ENCODE data around the gene HOXA9. TPM values are rescaled to one million over a fixed set of nuclear protein-coding genes. Genes with fewer than 3 reads are reported as not detected.

Gene HOXA9
- total RNA-seq, 1 donor from 2014 or later = not detected

GRCh38 chr7:27211084-27211446 is 45.7 kb upstream of the HOXA9 start:
- TF ChIP-seq EZH2phosphoT487 (IDR thresholded peaks at IDR 0.05) = no peak
- peak; percentile 53 for TF ChIP-seq EZH2 (IDR thresholded peaks at IDR 0.05)
- TF ChIP-seq, protein P1, sequence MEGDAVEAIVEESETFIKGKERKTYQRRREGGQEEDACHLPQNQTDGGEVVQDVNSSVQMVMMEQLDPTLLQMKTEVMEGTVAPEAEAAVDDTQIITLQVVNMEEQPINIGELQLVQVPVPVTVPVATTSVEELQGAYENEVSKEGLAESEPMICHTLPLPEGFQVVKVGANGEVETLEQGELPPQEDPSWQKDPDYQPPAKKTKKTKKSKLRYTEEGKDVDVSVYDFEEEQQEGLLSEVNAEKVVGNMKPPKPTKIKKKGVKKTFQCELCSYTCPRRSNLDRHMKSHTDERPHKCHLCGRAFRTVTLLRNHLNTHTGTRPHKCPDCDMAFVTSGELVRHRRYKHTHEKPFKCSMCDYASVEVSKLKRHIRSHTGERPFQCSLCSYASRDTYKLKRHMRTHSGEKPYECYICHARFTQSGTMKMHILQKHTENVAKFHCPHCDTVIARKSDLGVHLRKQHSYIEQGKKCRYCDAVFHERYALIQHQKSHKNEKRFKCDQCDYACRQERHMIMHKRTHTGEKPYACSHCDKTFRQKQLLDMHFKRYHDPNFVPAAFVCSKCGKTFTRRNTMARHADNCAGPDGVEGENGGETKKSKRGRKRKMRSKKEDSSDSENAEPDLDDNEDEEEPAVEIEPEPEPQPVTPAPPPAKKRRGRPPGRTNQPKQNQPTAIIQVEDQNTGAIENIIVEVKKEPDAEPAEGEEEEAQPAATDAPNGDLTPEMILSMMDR (IDR thresholded peaks at IDR 0.05) = no peak
- Mint-ChIP-seq H3K27ac (no peak overlapping the region), H3K36me3 (no peaks in the 10 kb centered on the region), H3K4me1 (peaks cover 4% of the 10 kb centered on the region), H3K9me3 (peaks cover 5% of the 10 kb centered on the region), H3K27me3 (ENCODE audit: insufficient read depth, low read depth) (peaks cover 96% of the 10 kb centered on the region), H3K4me3 (no peak overlapping the region)
- Histone ChIP-seq H3K9ac (no peak overlapping the region), H3K4me2 (no peak overlapping the region), H3K9me3 (ENCODE audit: low read depth) (no peaks in the 10 kb centered on the region), H4K20me1 (ENCODE audit: low read depth) (peaks cover 85% of the 10 kb centered on the region), H3F3A (ENCODE audit: low read depth) (peaks cover 9% of the 10 kb centered on the region), H3K27me3 (peaks cover 100% of the 10 kb centered on the region), H3K79me2 (ENCODE audit: low read depth) (no peaks in the 10 kb centered on the region), H3K4me1 (peaks cover 21% of the 10 kb centered on the region), H3K4me3 (no peak overlapping the region), H3K36me3 (no peaks in the 10 kb centered on the region), H2AFZ (replicated peaks) (no peak overlapping the region), H3K27ac (no peak overlapping the region)
- no peak for DNase-seq (ENCODE audit: low spot score)

DNA sequence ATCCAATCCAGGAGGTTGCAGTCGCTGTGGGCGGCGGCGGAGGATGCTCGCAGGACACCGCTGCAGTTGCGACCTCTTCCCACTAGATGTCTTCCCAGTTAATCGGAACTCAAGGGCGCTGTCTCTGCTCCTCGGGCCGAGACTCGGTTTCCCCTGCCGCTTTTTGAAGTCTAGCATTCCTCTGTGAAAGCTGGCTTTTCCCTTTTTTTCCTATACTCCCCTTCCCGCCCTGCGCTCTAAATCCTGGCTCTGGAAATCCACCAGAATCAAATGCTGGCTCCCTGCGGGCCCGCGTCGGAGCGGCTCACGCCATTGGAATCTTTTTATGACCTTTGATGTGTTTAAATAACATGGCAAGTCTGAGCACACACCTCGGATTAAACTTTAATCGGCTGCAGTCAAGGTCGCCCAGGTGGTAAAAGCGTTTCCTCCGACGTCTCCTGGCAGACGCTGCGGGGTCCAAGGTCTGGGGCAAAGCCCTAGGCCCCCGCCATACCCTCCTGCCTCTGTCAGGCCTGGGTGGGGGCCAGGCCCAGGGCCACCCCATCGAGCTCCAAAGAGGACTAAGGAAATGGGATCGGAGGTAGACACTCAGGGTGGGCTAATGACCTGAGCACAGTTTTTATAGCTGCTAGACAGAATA is 45.2 kb upstream of the HOXA9 start:
- no peak overlapping the region for H2AFZ ChIP-seq (replicated peaks)
- H3K9ac ChIP-seq = no peak overlapping the region
- H3F3A ChIP-seq (ENCODE audit: low read depth) = peaks cover 9% of the 10 kb centered on the region
- H3K27ac Mint-ChIP-seq = no peak overlapping the region
- no peaks in the 10 kb centered on the region for H3K9me3 ChIP-seq (ENCODE audit: low read depth)
- H3K36me3 Mint-ChIP-seq = no peaks in the 10 kb centered on the region
- no peak overlapping the region for H3K4me2 ChIP-seq
- H3K4me3 ChIP-seq = no peak overlapping the region
- no peaks in the 10 kb centered on the region for H3K36me3 ChIP-seq
- no peak overlapping the region for H3K27ac ChIP-seq
- peaks cover 20% of the 10 kb centered on the region for H3K4me1 ChIP-seq
- peaks cover 4% of the 10 kb centered on the region for H3K4me1 Mint-ChIP-seq
- H3K9me3 Mint-ChIP-seq = peaks cover 8% of the 10 kb centered on the region
- peak overlapping the region; percentile 69 for H3K4me3 Mint-ChIP-seq
- peaks cover 100% of the 10 kb centered on the region for H3K27me3 ChIP-seq
- peak; percentile 83 for DNase-seq (ENCODE audit: low spot score)
- H4K20me1 ChIP-seq (ENCODE audit: low read depth) = peaks cover 90% of the 10 kb centered on the region
- TF ChIP-seq EZH2phosphoT487 (IDR thresholded peaks at IDR 0.05) (peak; percentile 72), EZH2 (IDR thresholded peaks at IDR 0.05) (peak; percentile 81)
- TF ChIP-seq, protein P1 (IDR thresholded peaks at IDR 0.05) = peak; percentile 74
- peaks cover 96% of the 10 kb centered on the region for H3K27me3 Mint-ChIP-seq (ENCODE audit: insufficient read depth, low read depth)
- H3K79me2 ChIP-seq (ENCODE audit: low read depth) = no peaks in the 10 kb centered on the region

DNA sequence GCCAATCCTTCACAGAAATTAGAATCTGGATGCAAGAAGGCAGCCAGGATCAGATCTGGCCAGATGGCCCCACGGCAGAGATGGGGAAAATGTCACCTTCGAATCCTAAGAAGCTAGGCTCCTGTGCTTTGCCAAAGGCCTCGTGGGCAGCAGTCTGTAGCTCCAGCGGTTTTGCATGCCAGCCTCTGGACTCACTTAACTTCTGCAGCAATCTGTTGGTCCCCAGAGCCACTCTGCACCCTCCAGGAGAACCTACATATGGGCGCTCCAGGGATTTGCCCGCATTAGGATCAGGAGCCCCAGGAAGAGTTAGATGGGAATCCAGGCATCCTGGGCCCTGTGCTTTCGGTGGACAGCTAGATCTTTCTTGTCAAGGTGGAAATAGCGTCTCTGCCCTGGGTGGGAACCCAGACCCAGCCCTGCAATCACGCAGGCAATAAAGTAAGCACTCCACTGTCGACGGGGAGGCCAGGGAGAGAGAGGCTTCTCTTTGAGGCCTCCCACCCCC is 44.6 kb upstream of the HOXA9 start:
- Histone ChIP-seq H3K4me3 (no peak overlapping the region), H4K20me1 (ENCODE audit: low read depth) (peaks cover 96% of the 10 kb centered on the region), H2AFZ (replicated peaks) (no peak overlapping the region), H3K27ac (no peak overlapping the region), H3K9ac (no peak overlapping the region), H3K4me2 (no peak overlapping the region), H3F3A (ENCODE audit: low read depth) (peaks cover 9% of the 10 kb centered on the region), H3K27me3 (peaks cover 100% of the 10 kb centered on the region), H3K4me1 (peaks cover 20% of the 10 kb centered on the region), H3K9me3 (ENCODE audit: low read depth) (no peaks in the 10 kb centered on the region), H3K79me2 (ENCODE audit: low read depth) (no peaks in the 10 kb centered on the region), H3K36me3 (no peaks in the 10 kb centered on the region)
- H3K36me3 Mint-ChIP-seq = no peaks in the 10 kb centered on the region
- peaks cover 8% of the 10 kb centered on the region for H3K9me3 Mint-ChIP-seq
- H3K4me3 Mint-ChIP-seq = peak overlapping the region; percentile 69
- no peak overlapping the region for H3K27ac Mint-ChIP-seq
- no peak for TF ChIP-seq EZH2 (IDR thresholded peaks at IDR 0.05)
- TF ChIP-seq, protein P1 (IDR thresholded peaks at IDR 0.05) = no peak
- no peak for TF ChIP-seq EZH2phosphoT487 (IDR thresholded peaks at IDR 0.05)
- peaks cover 95% of the 10 kb centered on the region for H3K27me3 Mint-ChIP-seq (ENCODE audit: insufficient read depth, low read depth)
- H3K4me1 Mint-ChIP-seq = peaks cover 6% of the 10 kb centered on the region
- DNase-seq (ENCODE audit: low spot score) = no peak
